A549 treated with Mapracorat at 1 μM for 4 hours (cell line): ENCODE results near the gene PSMB10. TPM values are rescaled to one million over a fixed set of nuclear protein-coding genes. Genes with fewer than 3 reads are reported as not detected.

ENCODE experiments used
- total RNA-seq: library from RNA; stranded (reverse); fragments of 200-300 nt; extraction: Qiagen RNA extraction; gene quantifications from 5 replicates; pipeline ENCODE4 v1.2.3, GENCODE V29; 2022

Gene PSMB10
- total RNA-seq, result 40.2 to 55.7 TPM (median 49.8 TPM) in 5 replicates

DNA sequence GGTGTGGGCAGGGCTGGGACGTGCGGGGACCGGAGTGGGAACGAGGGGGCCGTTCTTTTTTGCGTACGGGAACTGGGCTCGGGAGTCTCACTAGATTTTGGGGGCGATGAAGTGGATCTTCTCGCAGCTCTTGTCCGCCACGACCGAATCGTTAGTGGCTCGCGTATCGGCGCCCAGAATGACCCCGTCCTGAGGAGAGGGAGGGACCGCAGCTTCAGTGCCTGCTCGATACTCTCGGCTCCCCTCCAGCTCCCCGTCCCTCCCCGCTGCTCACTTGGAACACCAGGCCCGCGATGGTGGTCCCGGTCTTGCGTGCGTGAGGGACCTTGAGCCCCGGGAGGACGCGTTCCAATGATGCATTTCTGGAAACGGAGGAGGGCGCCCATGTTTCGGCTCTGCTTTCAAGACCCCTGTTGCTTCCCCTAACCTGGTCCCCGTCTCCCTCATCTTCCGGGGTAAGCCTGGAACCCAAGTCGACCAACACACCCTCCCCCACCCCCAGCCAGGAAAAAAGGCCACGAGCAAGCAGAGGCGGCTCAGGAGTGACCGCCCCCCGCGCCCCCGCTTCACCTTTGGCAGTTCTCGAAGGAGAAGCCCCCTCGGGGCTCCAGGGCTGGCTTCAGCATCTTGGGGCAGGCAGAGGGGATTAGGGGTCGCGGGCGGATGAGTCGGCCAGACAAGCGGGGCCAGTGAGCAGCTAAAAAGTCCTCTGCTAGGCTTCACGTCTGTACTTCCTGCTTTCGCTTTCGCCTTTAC, at the start of gene PSMB10:
Gene PSMB10, minus strand, starts transcription at position 727 of the 756 bp plus-strand sequence. Its CDS starts 101 bp downstream, at position 626.

GRCh38 chr16:67979955-67980678, 43.5 kb upstream of the PSMB10 start, which contains the start of gene DPEP3:
TSS of gene DPEP3 (minus strand) at chr16:67980499. CDS start at chr16:67980380, 119 bp downstream.

GRCh38 chr16:67968400-67969253, 32.0 kb upstream of the PSMB10 start, which contains the start of gene SLC12A4:
TSS of gene SLC12A4 (minus strand) at chr16:67968637. CDS start at chr16:67968553, 84 bp downstream.

DNA sequence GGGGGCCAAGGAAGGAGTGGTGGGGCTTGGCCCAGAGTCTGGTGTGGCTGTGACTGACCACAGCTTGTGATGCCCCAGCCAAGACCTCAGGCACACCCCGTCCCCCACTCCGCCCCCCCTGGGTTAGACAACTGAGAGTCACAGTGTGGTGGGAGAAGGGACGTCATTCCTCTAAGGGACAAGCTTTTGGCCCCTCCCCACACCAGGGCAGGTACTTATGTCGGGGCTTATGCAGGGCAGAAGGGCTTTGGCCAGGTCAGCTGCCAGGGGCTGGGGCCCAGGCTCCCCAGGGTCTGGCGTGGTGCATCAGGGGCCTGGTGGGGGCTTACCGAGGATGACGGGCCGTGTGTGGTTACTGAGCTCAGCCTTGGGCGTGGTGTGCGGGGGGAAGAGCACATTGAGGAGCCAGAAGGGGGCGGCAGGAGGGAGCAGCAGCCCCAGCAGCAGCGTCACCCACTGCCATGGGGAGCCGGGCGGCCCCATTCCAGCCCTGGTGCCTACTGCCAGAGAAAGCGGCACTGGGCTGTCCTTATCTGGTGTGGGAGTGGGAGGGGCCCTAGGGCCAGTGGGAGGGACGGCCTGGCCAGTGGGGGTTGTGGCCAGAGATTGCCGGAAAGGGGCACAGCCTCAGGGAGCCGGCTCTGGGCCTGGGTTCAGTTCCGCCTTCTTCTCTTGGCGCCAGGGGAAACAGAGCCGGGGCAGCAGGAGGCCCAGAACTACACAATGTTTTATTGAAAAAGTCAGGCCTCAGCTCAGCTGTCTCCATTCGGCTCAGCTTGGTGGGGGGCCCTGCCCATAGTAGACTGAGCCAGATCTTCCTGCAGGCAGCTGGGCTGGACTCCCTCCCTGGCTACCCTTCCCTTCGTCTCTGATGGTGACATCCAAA, 7.2 kb upstream of the PSMB10 start, which contains the start of gene LCAT:
Gene LCAT, minus strand, starts transcription at position 502 of the 886 bp plus-strand sequence. Its CDS starts 19 bp downstream, at position 483.

GRCh38 chr16:67931712-67932461, 4.8 kb downstream of the PSMB10 start, which contains the start of gene CTRL:
TSS of gene CTRL (minus strand) at chr16:67931862. CDS start at chr16:67931852, 10 bp downstream.

GRCh38 chr16:67892899-67893742, 43.5 kb downstream of the PSMB10 start, which contains the start of gene PSKH1:
TSS of gene PSKH1 (plus strand) at chr16:67893254. CDS start at chr16:67908750, 15,496 bp downstream.

GRCh38 chr16:67884684-67885083, 52.0 kb downstream of the PSMB10 start, which contains the start of gene NRN1L:
TSS of gene NRN1L (plus strand) at chr16:67884885. CDS start at chr16:67884904, 19 bp downstream.

Other genes with a start within 250 kb of the PSMB10 start
- 15.7 to 16.7 TPM (median 15.9 TPM) in 5 replicates for gene GFOD2, start 217.5 kb downstream of the PSMB10 start, total RNA-seq
- 8.0 to 9.6 TPM (median 8.5 TPM) in 5 replicates for gene RANBP10, start 130.3 kb downstream of the PSMB10 start, total RNA-seq
- 0.39 to 0.64 TPM (median 0.47 TPM) in 5 replicates for gene TSNAXIP1, start 130.0 kb downstream of the PSMB10 start, total RNA-seq
- 24.3 to 41.1 TPM (median 39.8 TPM) in 5 replicates for gene THAP11, start 94.5 kb downstream of the PSMB10 start, total RNA-seq
- gene NUTF2, start 89.9 kb downstream of the PSMB10 start, total RNA-seq, result 226 to 277 TPM (median 235 TPM) in 5 replicates
- gene CENPT, start 89.2 kb downstream of the PSMB10 start, total RNA-seq, result 23.7 to 32.7 TPM (median 28.6 TPM) in 5 replicates
- 53.8 to 72.4 TPM (median 64.2 TPM) in 5 replicates for gene EDC4, start 63.8 kb downstream of the PSMB10 start, total RNA-seq
- 0.29 TPM in 1 of 5 replicates, not detected in the others for gene NRN1L, start 52.0 kb downstream of the PSMB10 start, total RNA-seq
- gene PSKH1, start 43.6 kb downstream of the PSMB10 start, total RNA-seq, result 11.1 to 17.4 TPM (median 14.4 TPM) in 5 replicates
- 1.3 to 1.9 TPM (median 1.4 TPM) in 5 replicates for gene CTRL, start 5.0 kb downstream of the PSMB10 start, total RNA-seq
- 8.6 to 15.1 TPM (median 13.1 TPM) in 5 replicates for gene LCAT, start 7.3 kb upstream of the PSMB10 start, total RNA-seq
- 23.7 to 39.8 TPM (median 34.1 TPM) in 5 replicates for gene SLC12A4, start 31.8 kb upstream of the PSMB10 start, total RNA-seq
- gene DPEP3, start 43.6 kb upstream of the PSMB10 start, total RNA-seq, result not detected in 5 replicates
- gene DPEP2, start 62.6 kb upstream of the PSMB10 start, total RNA-seq, result not detected in 5 replicates
- not detected in 5 replicates for gene DPEP2NB, start 79.1 kb upstream of the PSMB10 start, total RNA-seq
- 17.7 to 20.1 TPM (median 20.0 TPM) in 5 replicates for gene DDX28, start 86.4 kb upstream of the PSMB10 start, total RNA-seq
- gene DUS2, start 86.4 kb upstream of the PSMB10 start, total RNA-seq, result 14.5 to 17.1 TPM (median 16.6 TPM) in 5 replicates
- gene NFATC3, start 148.5 kb upstream of the PSMB10 start, total RNA-seq, result 12.3 to 15.2 TPM (median 14.4 TPM) in 5 replicates